Transverse colon (tissue), 4 donors: ENCODE data around the gene NFKB1. TPM values are rescaled to one million over a fixed set of nuclear protein-coding genes. Genes with fewer than 3 reads are reported as not detected.

Source experiments
- DNase-seq: peaks from one replicate; pipeline ENCODE4 v3.0.0-alpha.2; 2019
- H3K27ac ChIP-seq, 4 donors: fragments of 200-600 bp; sonication (generic); 2 replicates each; pipeline ENCODE4 v1.5.1; 2016 to 2018; ENCODE audit warnings: inconsistent platforms in 4 of 4
- H3K27me3 ChIP-seq: fragments of 200-600 bp; sonication (generic); 2 replicates; pipeline ENCODE4 v1.5.1; 2017; ENCODE audit warnings: inconsistent platforms
- H3K36me3 ChIP-seq, 4 donors: fragments of 200-600 bp; sonication (generic); 2 replicates each; pipeline ENCODE4 v1.5.1; 2017 to 2019; ENCODE audit warnings: inconsistent platforms in 4 of 4
- H3K4me1 ChIP-seq, 4 donors: fragments of 200-600 bp; sonication (generic); 2 replicates each; pipeline ENCODE4 v1.5.1; 2017 to 2020; ENCODE audit warnings: inconsistent platforms in 4 of 4
- H3K4me3 ChIP-seq, 4 donors: fragments of 200-600 bp; sonication (generic); 1 replicate in 1 of 4; 2 replicates in 3 of 4; pipeline versions ENCODE4 v1.5.1 to v1.6.1; 2017 to 2019; ENCODE audit warnings: inconsistent platforms in 4 of 4
- H3K9me3 ChIP-seq, 2 donors: fragments of 200-600 bp; sonication (generic); 2 replicates each; pipeline ENCODE4 v1.5.1; 2017 to 2019; ENCODE audit warnings: inconsistent platforms in 2 of 2
- EP300 ChIP-seq: sonication (generic); formaldehyde crosslinking; IDR thresholded peaks from one replicate; pipeline ENCODE4 v1.6.1; 2017; ENCODE audit warnings: antibody characterized with exemption, low read depth
- POLR2A ChIP-seq: fragments of 450-650 bp; IDR thresholded peaks from one replicate; pipeline ENCODE4 v1.6.1; 2016; ENCODE audit warnings: antibody characterized with exemption, mild to moderate bottlenecking, moderate library complexity
- POLR2AphosphoS5 ChIP-seq, 3 donors: sonication (generic); formaldehyde crosslinking; IDR thresholded peaks; one replicate each; pipeline ENCODE4 v1.6.1; 2016; ENCODE audit warnings: antibody characterized with exemption in 3 of 3
- WGBS, 2 donors: methylation state at CpG; one replicate each; pipeline ENCODE4 v1.1.5; 2018; ENCODE audit warnings: low coverage in 1 of 2; 5-methylcytosine and 5-hydroxymethylcytosine counted together
- in situ Hi-C, 4 donors: fragments of 200-750 bp; cut with MboI; loops; one replicate each; pipeline versions ENCODE4 v1.15.0 to v1.15.1; 2017; ENCODE audit warnings: low sequenced_read_pairs in 3 of 4, low pct_ligation_motif_present in 1 of 4, low pct_unique_long_range_greater_than_20kb in 1 of 4
- intact Hi-C: fragments of 100-400 bp; cut with DNase I; formaldehyde crosslinking; loops from one replicate; pipeline ENCODE4 v1.15.1; 2023; ENCODE audit warnings: low total_unique reads
- total RNA-seq, 4 donors: library from RNA; depleted of rRNA; stranded (reverse); fragments of >200 nt; gene quantifications; one replicate each; pipeline ENCODE4 v1.1.0, GENCODE V29; 2016
- TF ChIP-seq, protein P1 (sequence below), 5 experiments: fragments of 200-600 bp in 3 of 5; fragments of 450-650 bp in 2 of 5; sonication (generic) in 3 of 5; IDR thresholded peaks; 1 replicate in 2 of 5; 2 replicates in 3 of 5; pipeline ENCODE4 v1.5.1; 2016 to 2017; ENCODE audit warnings: antibody characterized with exemption in 5 of 5, inconsistent platforms in 3 of 5, mild to moderate bottlenecking in 2 of 5, moderate library complexity in 1 of 5

The NFKB1 gene
- total RNA-seq, 4 donors from 2014 or later, result 20.9 to 35.8 (median 25.2) TPM

DNA sequence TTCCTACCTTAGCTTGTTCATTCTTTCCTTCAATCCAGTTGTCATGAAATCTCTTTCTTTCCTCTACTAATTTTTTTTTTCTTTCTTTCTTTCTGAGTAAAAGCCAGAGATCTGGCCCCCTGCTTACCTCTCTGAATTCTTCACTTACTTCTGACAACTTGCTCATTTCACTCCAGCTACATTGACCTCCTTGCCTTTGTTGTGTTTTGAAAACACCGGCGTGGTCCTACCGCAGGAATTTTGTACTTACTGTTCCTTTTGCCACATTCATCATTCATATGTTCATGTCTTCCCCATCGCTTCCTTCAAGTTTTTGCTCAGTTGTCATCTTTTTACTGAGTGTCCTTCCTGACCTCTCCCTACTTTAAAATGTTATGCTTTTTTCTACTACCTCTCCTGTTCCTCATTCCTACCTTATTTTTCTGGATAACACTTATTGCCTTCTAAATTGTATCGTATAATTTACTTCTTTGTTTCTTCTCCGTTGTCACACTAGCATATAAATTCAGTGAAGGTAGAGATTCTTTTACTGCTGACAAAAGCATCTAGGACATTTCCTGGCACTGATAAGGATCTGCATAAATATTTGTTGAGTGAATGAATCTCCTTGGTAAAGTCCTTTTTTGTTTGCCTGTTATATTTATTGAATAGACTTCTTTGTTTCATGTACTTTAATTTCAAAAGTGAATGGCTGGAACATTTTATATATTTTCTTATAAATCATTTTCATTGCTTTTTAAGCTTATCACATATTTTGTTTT lies 74.4 kb downstream of the NFKB1 start:
- intact Hi-C loops (no loop called here), in situ Hi-C loops (loop anchor here in 1 of 4 donors (25.0 kb wide), 1 partner anchor 138 kb away; no protein-coding TSS in a partner anchor)
- peaks cover 0 to 16% (median 8%) of the 10 kb centered on the region in 4 donors for H3K4me1 ChIP-seq
- TF ChIP-seq EP300 (no peak), POLR2AphosphoS5 (IDR thresholded peaks at IDR 0.05) (no peak), POLR2A (no peak)
- TF ChIP-seq, protein P1, sequence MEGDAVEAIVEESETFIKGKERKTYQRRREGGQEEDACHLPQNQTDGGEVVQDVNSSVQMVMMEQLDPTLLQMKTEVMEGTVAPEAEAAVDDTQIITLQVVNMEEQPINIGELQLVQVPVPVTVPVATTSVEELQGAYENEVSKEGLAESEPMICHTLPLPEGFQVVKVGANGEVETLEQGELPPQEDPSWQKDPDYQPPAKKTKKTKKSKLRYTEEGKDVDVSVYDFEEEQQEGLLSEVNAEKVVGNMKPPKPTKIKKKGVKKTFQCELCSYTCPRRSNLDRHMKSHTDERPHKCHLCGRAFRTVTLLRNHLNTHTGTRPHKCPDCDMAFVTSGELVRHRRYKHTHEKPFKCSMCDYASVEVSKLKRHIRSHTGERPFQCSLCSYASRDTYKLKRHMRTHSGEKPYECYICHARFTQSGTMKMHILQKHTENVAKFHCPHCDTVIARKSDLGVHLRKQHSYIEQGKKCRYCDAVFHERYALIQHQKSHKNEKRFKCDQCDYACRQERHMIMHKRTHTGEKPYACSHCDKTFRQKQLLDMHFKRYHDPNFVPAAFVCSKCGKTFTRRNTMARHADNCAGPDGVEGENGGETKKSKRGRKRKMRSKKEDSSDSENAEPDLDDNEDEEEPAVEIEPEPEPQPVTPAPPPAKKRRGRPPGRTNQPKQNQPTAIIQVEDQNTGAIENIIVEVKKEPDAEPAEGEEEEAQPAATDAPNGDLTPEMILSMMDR (IDR thresholded peaks at IDR 0.05), result no peak
- DNase-seq, result no peak
- no peaks in the 10 kb centered on the region for H3K9me3 ChIP-seq
- peaks cover 0 to 19% (median 7%) of the 10 kb centered on the region in 4 donors for H3K36me3 ChIP-seq
- H3K4me3 ChIP-seq, result no peak overlapping the region
- 61 to 73% methylated on average over 6 of the region's 6 CpGs for WGBS, 2 donors
- no peak overlapping the region for H3K27ac ChIP-seq
- no peaks in the 10 kb centered on the region for H3K27me3 ChIP-seq

DNA sequence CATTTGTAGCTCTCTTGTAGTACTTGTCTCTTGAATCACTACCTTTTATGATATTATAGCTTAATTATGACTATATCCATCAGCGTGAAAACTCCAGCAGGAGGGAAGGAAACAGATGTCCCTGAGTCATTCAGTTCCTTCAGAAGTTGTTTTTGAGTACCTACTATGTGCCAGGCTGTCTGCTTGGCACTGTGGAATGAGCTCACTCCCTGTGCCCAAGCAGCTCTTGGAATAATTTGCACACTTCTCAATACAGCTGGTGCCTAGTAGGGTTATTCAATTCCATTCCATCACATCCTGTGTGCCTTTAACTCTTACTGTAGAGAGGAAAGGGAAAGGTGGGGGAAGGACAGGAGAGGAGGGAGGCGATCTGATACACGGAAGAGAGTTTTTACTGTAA lies 77.1 kb downstream of the NFKB1 start:
- H3K36me3 ChIP-seq, result peaks cover 0 to 44% (median 15%) of the 10 kb centered on the region in 4 donors
- no peak for DNase-seq
- H3K27me3 ChIP-seq, result no peaks in the 10 kb centered on the region
- intact Hi-C loops (no loop called here), in situ Hi-C loops (loop anchor here in 1 of 4 donors (25.0 kb wide), 1 partner anchor 141 kb away; no protein-coding TSS in a partner anchor)
- H3K4me1 ChIP-seq, result peaks cover 0 to 16% (median 8%) of the 10 kb centered on the region in 4 donors
- WGBS, 2 donors, result 79 to 100% methylated on average over 2 to 3 of the region's 3 CpGs
- H3K27ac ChIP-seq, result no peak overlapping the region
- H3K9me3 ChIP-seq, result no peaks in the 10 kb centered on the region
- TF ChIP-seq POLR2AphosphoS5 (IDR thresholded peaks at IDR 0.05) (no peak), POLR2A (no peak), EP300 (no peak)
- TF ChIP-seq, protein P1 (IDR thresholded peaks at IDR 0.05), result no peak
- H3K4me3 ChIP-seq, result no peak overlapping the region

DNA sequence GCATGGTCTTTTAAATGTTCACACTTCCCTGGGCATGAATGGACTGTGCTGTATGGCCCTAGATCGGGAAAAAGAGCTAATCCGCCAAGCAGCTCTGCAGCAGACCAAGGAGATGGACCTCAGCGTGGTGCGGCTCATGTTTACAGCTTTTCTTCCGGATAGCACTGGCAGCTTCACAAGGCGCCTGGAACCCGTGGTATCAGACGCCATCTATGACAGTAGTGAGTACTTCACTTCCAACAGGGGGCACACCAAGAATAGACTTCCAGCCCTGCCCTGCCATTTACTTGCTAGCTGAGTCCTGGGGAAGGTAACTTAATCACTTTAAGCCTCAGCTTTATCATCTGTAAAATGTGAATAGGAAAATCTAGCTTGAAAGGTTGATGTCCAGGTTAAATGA lies 77.7 kb downstream of the NFKB1 start:
- Histone ChIP-seq H3K27ac (no peak overlapping the region), H3K9me3 (no peaks in the 10 kb centered on the region), H3K4me1 (peaks cover 0 to 16% (median 8%) of the 10 kb centered on the region in 4 donors), H3K36me3 (peaks cover 0 to 46% (median 16%) of the 10 kb centered on the region in 4 donors), H3K4me3 (no peak overlapping the region), H3K27me3 (no peaks in the 10 kb centered on the region)
- TF ChIP-seq POLR2AphosphoS5 (IDR thresholded peaks at IDR 0.05) (no peak), POLR2A (no peak), EP300 (no peak)
- TF ChIP-seq, protein P1 (IDR thresholded peaks at IDR 0.05), result no peak
- 80 to 96% methylated on average over 8 of the region's 8 CpGs for WGBS, 2 donors
- no peak for DNase-seq
- in situ Hi-C loops, result loop anchor here in 1 of 4 donors (25.0 kb wide), 1 partner anchor 142 kb away; no protein-coding TSS in a partner anchor
- intact Hi-C loops, result no loop called here

DNA sequence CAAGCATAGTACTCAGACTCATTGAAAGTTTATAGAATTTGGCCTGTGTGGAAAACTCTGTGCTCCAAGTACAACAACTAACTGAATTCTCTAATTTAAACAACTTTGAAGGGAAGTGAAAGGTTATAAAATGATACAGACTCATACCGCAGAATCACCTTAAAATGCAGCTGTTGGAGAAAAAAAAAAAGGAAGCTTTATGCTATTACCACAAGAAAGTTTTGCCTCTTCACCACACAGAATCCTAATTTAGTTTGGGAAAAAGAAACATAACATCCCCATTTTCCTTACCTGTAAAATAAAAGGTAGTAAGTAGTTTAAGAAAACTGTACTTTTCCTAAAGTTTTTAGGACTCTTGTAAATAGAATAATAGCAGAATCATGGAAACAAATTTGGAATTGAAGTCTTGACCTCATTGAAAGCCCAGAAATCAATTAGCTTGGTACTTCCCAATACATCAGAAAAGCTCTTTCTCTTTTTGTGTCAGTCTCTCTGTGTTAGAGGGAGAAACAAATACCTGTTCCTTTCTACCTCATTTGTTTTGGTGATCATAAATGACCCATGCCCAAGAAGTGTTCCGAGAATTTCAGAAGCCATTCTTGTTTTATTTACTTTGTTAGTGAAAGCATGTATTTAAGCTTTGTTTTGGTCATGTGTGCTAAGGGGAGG lies 78.8 kb downstream of the NFKB1 start:
- H3K36me3 ChIP-seq, result peaks cover 0 to 52% (median 22%) of the 10 kb centered on the region in 4 donors
- 65 to 81% methylated on average over 2 of the region's 2 CpGs for WGBS, 2 donors
- H3K9me3 ChIP-seq, result no peaks in the 10 kb centered on the region
- peaks cover 0 to 12% (median 6%) of the 10 kb centered on the region in 4 donors for H3K4me1 ChIP-seq
- H3K27me3 ChIP-seq, result no peaks in the 10 kb centered on the region
- TF ChIP-seq, protein P1 (IDR thresholded peaks at IDR 0.05), result no peak
- TF ChIP-seq EP300 (no peak), POLR2AphosphoS5 (IDR thresholded peaks at IDR 0.05) (no peak), POLR2A (no peak)
- no peak overlapping the region for H3K4me3 ChIP-seq
- H3K27ac ChIP-seq, result no peak overlapping the region
- intact Hi-C loops (no loop called here), in situ Hi-C loops (loop anchor here in 1 of 4 donors (25.0 kb wide), 1 partner anchor 143 kb away; no protein-coding TSS in a partner anchor)
- DNase-seq, result no peak
